NCI-H2196 (cell line): Measurements from ENCODE around the gene IFRD1.

ENCODE experiments used
- DNase-seq: peaks from one replicate; lab custom pipeline; 2025; ENCODE audit not compliant: unreplicated experiment; lab: John Stamatoyannopoulos, UW

Gene IFRD1, protein sequence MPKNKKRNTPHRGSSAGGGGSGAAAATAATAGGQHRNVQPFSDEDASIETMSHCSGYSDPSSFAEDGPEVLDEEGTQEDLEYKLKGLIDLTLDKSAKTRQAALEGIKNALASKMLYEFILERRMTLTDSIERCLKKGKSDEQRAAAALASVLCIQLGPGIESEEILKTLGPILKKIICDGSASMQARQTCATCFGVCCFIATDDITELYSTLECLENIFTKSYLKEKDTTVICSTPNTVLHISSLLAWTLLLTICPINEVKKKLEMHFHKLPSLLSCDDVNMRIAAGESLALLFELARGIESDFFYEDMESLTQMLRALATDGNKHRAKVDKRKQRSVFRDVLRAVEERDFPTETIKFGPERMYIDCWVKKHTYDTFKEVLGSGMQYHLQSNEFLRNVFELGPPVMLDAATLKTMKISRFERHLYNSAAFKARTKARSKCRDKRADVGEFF

DNA sequence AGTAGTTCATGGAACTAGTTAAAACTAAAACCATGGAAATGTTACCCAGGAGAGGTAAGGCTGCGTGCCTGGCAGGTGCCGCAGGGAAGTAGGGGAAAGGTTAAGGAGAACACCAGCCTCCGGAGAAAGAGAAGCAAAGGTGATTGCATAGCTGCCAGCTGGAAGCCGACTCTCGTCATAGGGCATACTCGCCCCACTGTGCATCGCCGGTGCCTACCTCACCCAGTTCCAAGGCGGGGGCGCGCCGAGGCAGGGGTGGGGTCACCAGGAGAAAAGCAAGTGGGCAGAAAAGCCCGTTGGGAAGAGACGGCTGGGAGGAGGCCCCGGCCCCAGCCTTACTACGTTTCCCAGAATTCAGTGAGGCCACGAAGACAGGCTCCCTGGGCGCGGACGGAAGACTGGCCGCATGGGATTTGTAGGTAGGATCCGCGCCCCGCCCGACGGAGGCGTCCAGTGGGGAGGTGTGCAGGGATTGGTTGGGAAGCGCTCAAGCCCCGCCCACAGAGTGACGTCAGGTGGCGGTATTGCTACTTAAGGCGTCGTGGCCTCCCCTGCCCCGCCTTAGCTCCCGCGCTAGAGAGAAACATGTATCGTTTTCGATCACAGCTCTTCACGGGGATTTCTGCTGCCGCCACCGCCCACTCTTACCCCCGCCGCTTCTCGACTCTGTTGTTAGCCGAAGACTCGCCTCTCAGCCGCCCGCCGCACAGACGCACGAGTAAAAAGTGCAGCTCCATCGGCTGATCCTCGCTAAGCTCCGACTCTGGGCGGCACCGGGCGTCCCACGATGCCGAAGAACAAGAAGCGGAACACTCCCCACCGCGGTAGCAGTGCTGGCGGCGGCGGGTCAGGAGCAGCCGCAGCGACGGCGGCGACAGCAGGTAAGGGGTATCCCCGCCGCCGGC lies at the start of gene IFRD1:
IFRD1 (plus strand) TSS at position 559 of the 905 bp plus-strand sequence; CDS start at position 788, 229 bp downstream.
- DNase-seq: peak; percentile 98

DNA sequence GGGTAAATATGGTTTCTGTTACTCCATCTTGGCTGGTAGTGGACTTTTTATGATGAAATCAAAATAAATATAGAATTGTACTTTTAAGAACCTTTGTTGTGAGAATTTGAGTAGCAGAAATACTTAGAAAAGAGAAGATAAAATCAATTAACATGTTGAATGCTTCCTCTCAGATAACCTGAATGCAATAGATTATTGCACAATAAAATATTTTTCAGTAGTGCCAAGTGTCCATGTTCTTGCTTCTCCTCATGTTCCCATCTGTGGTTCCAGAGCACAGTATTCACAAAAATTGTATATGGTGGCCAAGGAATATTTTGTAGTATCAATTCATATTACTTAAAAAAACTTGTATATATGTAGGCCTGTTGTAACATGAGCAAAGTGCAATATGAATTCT lies 45.9 kb upstream of the IFRD1 start:
- DNase-seq: no peak

DNA sequence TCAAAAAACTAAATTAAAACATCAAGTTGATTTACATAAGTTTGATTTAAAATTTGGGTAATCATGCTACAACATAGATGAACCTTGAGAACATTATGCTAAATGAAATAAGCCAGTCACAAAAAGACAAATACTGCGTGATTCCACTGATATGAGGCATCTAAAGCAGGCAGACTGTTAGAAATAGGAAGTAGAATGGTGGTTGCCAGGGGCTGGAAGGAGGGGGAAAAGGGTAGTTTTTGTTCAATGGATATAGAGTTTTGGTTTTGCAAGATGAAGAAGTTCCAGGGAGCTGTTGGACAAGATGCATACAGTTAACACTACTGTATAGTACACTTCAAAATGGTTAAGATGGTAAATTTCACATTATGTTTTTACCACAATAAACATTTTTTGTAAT lies 45.0 kb upstream of the IFRD1 start:
- no peak for DNase-seq

DNA sequence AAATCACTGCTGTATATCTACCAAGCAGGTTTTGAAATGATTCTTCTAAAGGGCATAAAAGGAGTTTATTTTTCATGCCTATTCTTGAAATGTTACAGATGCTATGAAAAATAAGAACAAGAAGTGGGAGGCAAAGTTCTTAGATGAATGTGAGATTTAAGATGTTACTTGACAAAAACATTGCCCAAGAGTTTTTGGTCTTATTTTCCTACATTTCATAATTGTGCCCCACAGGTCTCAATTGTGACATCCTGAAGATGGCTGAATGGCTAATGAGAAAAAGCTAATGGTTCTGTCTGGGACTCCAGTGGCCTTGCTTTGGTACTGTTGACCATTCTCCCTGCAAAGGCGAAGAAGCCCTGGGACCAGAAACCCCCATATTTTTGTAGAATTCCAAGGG lies 43.0 kb upstream of the IFRD1 start:
- DNase-seq: no peak

DNA sequence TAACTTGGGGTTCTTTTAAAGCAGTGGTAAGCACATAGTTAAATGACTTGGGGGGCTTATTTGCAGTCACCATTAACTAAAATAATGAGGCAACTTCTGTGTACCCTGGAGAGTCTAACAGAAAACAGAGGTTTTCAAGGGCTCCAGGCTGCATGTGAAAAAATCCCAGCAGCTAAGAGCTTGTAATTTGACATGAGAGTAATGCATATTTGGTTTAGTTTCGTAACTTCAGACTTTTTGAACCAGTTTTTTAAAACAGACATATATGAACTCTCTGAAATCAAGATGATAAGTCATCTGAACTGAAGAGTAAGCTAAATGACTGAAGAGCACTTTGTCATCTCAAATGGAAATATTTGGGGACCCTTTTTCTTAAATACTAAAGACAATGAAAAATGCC lies 40.2 kb upstream of the IFRD1 start:
- DNase-seq: no peak

DNA sequence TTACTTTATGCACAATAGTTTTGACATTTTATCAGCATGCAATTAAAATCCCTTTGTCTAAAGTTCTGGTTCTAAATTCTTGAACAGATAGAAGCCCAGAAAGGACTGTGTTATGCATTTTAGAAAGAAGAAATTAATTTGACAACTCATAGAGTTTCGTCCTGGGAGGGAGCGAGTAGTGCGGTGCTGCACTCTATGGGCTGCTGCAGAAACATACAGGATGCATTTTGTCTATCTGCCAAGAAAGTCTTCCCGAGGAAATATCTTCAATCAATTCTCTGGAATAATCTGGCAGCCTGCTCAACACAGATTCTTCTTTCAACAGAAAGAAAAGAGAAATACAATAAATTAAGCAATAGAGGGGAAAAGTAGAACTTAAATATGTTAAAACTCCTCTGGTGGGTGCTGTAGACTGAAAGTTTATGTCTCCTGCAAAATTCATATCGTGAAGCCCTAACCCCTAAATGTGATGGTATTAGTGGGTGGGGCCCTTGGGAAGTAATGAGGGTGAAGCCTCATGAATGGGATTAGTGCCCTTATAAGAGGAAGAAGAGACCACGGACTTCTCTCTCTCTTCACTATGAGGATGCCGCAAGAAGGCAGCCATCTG lies 39.0 kb upstream of the IFRD1 start:
- DNase-seq: peak; percentile 27

DNA sequence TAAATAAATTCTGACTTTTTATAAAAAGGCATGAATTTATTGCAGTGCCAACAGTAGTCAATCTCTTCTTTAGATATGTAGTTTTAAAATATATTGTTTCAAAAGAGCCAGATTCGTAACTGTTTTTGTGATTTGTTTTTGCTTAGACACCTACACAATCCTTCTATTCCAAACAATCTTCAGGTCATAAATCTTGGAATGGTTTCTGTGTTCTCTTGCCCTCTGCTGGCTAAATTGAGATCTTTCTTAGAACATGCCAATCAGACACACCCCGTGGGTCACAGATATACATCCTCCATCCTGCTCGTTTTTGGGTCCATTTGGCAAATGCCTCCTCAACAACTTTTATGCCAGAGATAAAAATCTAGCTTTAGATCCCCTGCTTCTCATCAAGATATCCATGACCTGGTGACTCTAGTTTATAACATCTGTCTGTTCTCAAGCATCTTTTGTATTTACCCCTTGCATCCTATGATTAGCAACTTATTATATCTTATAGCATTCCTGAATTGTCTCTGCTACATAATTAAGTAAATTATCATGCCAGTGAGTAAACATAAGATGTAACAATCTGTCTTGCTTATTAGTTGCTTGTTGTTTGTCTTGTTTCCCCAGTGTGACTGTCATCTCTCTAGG lies 35.3 kb upstream of the IFRD1 start:
- peak; percentile 19 for DNase-seq

DNA sequence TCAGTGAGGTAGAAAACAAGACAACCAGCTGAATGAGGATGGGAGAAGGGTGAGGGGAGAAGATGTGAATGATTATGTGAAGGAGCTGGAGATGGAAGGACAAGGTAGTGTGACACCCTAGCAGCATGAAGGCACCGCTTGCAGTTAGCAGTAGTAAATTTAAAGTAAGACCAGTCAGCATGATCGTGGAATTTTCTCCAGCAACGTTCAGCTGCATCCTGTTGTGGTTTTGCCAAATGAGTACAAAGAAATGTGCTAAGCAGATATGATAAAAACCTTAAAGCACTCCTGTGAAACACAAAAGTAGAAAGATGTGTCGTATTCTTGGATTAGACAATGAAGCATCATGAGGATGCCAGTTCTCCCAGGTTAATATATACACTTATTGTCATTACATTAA lies 34.1 kb upstream of the IFRD1 start:
- no peak for DNase-seq

DNA sequence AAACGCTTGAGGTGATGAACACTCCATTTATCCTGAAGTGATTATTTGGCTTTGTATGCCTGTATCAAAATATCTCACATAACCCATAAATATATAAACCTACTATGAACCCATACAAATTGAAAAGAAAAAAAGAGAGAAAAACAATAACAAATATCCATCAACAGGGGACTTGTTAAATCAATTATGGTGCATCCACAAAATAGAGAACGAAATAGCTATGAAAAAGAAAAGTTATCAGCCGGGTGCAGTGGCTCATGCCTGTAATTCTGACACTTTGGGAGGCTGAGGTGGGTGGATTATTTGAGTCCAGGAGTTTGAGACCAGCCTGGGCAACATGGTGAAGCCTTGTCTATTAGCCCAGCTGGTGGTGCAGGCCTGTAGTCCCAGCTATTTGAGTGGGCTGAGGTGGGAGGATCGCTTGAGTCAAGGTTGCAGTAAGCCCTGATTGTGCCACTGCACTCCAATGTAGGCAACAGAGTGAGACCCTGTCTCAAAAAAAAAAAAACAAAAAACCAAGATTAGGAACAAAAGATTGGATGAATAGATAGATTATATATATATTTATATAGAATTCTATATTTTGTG lies 30.6 kb upstream of the IFRD1 start:
- DNase-seq: no peak

DNA sequence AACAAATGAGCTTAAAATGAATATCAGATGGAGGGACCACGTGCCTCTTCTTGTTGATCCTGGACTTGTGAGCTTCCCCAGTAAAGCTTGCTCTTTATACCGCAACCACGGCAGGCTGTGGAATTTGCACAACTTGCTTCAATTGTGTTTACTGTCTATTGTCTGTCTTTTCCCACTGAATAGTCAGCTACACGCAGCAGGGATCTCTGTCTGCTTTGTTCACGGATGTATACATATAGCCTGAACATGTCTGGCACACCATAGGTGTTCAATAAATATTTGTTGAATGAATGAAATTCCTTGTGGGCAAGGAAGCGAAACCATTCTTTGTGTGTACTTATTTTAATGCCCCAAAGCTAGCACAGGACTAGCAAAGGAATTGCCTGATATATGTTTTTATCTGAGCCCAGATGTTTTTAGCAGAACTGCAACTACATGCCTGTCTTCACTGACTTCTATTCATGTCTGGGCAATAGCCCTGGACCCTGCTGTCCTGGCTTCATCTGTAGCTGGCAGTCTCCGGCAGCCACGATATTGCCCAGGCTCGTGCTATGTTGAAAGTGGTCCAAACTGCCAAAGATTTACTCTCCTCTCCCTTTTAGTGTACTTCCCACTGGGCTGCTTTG lies 29.9 kb upstream of the IFRD1 start:
- no peak for DNase-seq

DNA sequence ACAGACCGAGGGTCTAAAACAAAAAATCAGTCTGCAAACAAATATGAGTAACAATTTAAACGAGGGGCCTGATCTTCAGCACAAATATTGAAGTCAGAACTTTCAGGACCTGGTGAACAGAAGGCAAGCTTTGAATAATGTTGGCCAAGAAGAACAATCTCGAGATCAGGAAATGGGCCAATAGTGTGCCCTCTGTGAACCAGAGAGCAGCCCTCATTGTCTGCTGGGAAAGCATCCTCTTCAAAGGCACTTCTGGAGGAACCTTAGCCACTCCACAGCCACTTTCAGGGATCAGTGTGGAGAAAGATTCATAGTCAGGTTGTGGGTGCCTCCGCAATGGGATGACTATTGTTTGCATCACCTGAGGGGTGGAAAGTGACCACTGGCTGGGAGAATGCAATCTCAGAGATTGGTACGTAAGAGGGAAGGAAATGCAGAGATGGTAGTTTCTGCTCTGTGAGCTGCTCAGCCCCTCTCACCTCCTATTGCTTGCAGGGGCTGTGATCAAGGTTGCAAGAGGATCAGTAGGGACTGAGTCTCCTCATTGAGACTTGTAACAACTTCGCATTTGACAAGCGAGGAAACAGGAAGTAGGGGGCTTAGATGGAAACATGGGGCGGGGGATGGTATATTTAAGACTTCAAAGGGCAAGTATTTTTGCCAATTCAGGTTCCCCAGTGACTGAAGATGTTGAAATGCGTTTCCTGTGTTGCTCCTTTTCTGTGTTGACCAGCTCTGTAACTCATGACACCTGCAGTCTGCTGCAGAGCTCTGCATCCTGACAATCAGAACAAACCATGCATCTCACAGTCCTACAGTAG lies 28.4 kb upstream of the IFRD1 start:
- no peak for DNase-seq

DNA sequence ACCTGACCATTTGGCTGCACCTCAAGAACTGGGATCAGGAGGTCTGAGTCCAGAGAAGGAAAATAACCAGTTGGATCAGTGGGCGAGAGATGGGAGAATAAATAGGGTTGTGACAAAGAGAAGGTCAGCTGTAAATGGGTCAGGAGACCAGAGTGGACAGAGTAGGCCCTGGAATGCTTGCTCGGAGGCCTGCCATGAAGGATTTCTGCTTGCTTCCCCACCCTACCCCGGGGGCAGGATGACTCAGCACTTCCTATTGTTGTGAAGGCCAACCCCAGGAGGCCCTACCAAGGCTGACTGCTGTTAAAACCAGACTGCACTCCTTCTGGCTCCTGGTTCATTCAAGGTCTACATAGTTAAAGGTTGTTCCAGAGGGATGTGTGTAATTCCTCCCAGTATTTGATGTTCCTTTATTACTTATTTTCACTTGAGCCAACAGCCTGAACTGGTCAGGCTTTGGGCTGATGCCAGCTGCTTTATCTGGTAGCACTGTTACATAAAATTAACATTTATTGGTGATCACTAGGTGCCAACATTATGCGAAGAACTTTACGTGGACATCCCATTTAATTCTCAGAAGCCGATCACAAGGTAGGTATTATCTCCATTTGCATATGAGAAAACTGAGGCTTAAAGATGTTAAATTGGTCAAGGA lies 27.3 kb upstream of the IFRD1 start:
- no peak for DNase-seq

DNA sequence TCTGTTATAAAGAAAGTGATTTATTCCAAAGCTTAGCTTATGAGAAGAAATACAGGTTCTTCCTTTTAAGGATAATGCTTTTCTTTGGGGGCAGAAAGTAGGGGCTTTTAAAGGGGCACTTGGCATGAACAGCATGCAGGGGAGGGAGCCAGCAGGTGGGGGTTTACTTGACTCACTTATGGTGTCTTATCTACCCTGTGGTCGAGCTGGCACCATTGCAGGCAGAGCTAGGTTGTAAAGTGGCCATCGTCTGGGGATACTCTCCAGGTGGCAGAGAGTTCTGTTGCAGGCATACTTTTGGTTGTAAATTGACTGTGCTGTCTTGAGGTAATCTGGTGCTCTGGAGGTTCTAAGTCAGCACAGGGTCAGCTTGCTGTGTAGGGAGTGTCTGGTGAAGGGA lies 26.3 kb upstream of the IFRD1 start:
- no peak for DNase-seq

DNA sequence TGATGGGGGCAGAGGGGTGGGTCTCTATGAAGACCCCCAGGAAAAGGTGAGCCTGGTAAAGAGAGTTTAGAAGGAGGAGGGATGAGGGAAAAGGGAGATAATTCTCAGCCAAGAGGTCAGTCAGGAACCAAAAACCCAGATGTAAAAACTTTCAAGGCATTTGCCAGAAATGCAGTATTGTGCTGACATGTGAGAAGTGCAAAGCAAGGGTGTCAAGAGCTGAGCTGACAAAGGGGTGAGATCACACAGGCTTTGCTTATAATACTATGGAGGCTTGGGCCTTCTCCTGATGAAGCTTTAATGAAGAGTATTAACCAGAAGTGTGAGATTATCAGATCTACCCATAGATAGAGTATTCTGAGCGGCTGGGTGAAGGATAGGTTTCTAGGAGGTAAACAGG lies 22.3 kb upstream of the IFRD1 start:
- DNase-seq: no peak

DNA sequence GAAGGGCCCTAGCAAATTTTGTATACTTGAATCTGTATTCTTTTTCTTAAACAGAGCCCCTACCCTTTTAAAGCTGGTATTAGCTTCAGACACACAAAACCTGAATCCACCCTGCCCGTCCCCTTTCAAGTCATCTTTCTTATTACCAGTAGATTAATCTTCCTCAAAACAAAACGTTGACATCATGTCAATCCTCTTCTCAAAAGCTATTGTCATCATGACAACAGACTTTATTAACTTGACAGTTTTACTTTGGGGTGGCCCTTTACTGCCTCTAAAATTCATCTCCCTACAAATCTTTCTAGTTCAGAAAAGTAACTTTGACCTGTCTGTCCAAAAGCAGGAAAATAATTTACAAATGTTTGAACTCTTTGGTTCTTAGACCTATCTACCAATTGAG lies 21.5 kb upstream of the IFRD1 start:
- no peak for DNase-seq

DNA sequence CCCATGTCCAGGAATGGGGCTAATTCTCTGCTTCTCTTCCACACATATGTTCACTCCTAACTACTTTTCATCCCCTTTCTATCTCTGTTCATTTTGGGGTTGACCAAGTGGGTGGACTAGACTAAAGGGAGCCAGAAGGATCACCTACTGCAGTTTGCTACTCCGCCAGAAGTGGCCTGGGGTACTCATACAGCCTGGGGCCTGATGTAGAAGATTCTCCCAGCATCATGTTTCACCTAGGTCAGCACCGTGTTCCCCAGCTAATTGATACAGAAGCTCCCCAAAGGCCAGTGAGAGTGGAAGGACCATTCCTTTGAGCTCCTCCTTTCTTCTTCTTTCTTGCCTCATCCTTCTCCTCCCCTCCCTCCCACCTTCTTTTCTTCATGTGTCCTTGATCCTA lies 19.6 kb upstream of the IFRD1 start:
- DNase-seq: no peak

DNA sequence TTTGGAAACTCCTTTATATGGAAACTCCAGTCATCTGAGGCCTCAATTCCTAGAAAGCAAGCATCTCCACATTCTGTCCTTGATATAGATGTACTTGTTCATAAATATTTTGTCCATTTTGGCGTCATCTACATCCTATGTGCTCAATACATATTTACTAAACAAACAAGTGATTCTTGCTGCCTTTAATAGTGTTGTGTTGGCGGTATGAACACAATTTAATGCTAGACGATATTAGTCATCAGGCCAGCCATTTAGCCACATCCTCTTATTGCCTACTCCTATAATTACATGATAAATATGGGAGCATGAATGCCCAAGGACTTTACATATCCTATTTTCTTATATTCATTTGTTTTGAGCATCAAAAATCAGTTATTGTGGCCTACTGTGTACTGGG lies 18.5 kb upstream of the IFRD1 start:
- no peak for DNase-seq

DNA sequence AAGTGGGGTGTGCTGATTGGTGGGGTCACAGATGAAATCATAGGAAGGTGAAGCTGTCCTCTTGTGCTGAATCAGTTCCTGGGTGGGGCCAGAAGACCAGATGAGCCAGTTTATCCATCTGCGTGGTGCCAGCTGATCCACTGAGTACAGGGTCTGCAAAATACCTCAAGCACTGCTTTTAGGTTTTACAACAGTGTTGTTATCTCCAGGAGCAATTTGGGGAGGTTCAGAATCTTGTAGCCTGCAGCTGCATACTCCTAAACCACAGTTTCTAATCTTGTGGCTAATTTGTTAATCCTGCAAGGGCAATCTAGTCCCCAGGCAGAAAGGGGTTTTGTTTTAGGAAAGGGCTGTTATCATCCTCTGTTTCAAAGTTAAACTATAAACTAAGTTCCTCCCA lies 17.0 kb upstream of the IFRD1 start:
- no peak for DNase-seq

DNA sequence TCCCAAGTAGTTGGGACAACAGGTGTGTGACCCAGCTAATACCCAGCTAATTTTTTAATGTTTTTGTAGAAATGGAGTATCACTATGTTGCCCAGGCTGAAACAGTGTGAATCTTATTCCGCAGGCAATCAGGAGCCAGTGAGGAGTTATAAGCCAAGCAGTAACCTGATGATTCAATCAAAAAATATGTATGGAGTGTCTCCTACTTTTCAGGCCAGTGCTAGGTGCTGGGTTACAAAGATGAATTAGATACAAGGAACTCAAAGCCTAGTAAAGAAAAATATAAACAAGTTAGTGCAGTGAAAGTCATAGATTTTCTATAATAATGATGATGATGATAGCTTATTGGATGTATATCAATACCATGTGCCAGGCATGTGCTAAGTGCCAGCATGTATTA lies 13.2 kb upstream of the IFRD1 start:
- DNase-seq: no peak
